CD4-positive, CD25-positive, alpha-beta regulatory T cell (primary cell): ENCODE data around the gene SVEP1. TPM values are rescaled to one million over a fixed set of nuclear protein-coding genes. Genes with fewer than 3 reads are reported as not detected.

Source experiments
- polyA plus RNA-seq, 4 donors: library from polyadenylated mRNA; unstranded; fragments of 300-500 nt; fragmentation: Illumina TruSeq; gene quantifications; one replicate each; pipeline ENCODE4 v1.2.3, GENCODE V29; 2021
- total RNA-seq: library from RNA; stranded (reverse); gene quantifications from one replicate; pipeline ENCODE4 v1.2.3, GENCODE V29; 2022

The SVEP1 gene
- total and polyA plus RNA-seq, 5 donors from 2014 or later, result 0.12 TPM; not detected in 4

Other genes with a start within 250 kb of the SVEP1 start
- not detected for gene TXNDC8, start 241.9 kb downstream of the SVEP1 start, total RNA-seq
- not detected for gene TXNDC8, start 241.9 kb downstream of the SVEP1 start, polyA plus RNA-seq
- not detected for gene MUSK, start 89.0 kb upstream of the SVEP1 start, total RNA-seq
- gene MUSK, start 89.0 kb upstream of the SVEP1 start, polyA plus RNA-seq, result not detected